PC-3 (cell line): ENCODE measurements around the gene AGPAT3. TPM values are rescaled to one million over a fixed set of nuclear protein-coding genes. Genes with fewer than 3 reads are reported as not detected.

ENCODE experiments used
- ATAC-seq: fragments of 200-7000 bp; cut with Tn5 transposase; 2 replicates; pipeline ENCODE4 v1.9.1; 2020; ENCODE audit warnings: mild to moderate bottlenecking, moderate library complexity
- Bru-seq: library from RNA; stranded (reverse); fragments of 400-500 nt; gene quantifications from one replicate; lab custom pipeline; 2021; lab: Mats Ljungman, UMichigan
- BruChase-seq, 2 experiments: library from RNA; stranded (reverse); fragments of 400-500 nt; gene quantifications; one replicate each; lab custom pipeline; 2021; lab: Mats Ljungman, UMichigan
- BruUV-seq: library from RNA; stranded (reverse); fragments of 400-500 nt; replicated peaks from 2 replicates; lab custom pipeline; 2021; lab: Mats Ljungman, UMichigan
- CTCF ChIA-PET: fragments of 300-600 bp; sonication (Branson Sonifier 250); formaldehyde crosslinking; loops from one replicate; lab custom pipeline; 2022; ENCODE audit warnings: antibody characterized with exemption; lab: Charles Lee
- POLR2A ChIA-PET: fragments of 300-600 bp; sonication (Branson Sonifier 250); formaldehyde crosslinking; loops from one replicate; lab custom pipeline; 2022; ENCODE audit warnings: antibody characterized with exemption; ENCODE audit not compliant: unreplicated experiment; lab: Charles Lee
- DNase-seq: peaks from one replicate; pipeline ENCODE4 v3.0.0-alpha.2; 2015
- H2AFZ ChIP-seq: fragments of 300-600 bp; sonication (generic); 2 replicates; pipeline ENCODE4 v1.6.0; 2016; ENCODE audit warnings: antibody characterized with exemption, low read length
- H3F3A ChIP-seq: fragments of 300-600 bp; sonication (generic); one replicate; pipeline ENCODE4 v1.6.0; 2017; ENCODE audit warnings: antibody characterized with exemption, low read length, control low read depth, mild to moderate bottlenecking; ENCODE audit not compliant: unreplicated experiment
- H3K27ac ChIP-seq: fragments of 300-600 bp; sonication (generic); 2 replicates; pipeline ENCODE4 v1.5.1; 2016; ENCODE audit warnings: mild to moderate bottlenecking, low read length
- H3K27me3 ChIP-seq: fragments of 300-600 bp; sonication (generic); 2 replicates; pipeline ENCODE4 v1.6.1; 2016; ENCODE audit warnings: low read length, mixed read lengths
- H3K36me3 ChIP-seq: fragments of 300-600 bp; sonication (generic); 2 replicates; pipeline ENCODE4 v1.6.1; 2016; ENCODE audit warnings: low read depth, mixed run types, low read length, mixed read lengths
- H3K4me1 ChIP-seq: fragments of 300-600 bp; sonication (generic); 2 replicates; pipeline ENCODE4 v1.5.1; 2016; ENCODE audit warnings: low read length; ENCODE audit not compliant: insufficient read depth
- H3K4me2 ChIP-seq: fragments of 300-600 bp; sonication (generic); 2 replicates; pipeline ENCODE4 v1.6.0; 2016; ENCODE audit warnings: low read length
- H3K4me3 ChIP-seq: fragments of 300-600 bp; sonication (generic); 2 replicates; pipeline ENCODE4 v1.5.1; 2016; ENCODE audit warnings: mild to moderate bottlenecking, low read length, mixed read lengths
- H3K79me2 ChIP-seq: fragments of 300-600 bp; sonication (generic); 2 replicates; pipeline ENCODE4 v1.6.1; 2017; ENCODE audit warnings: low read length, mixed read lengths
- H3K9ac ChIP-seq: fragments of 300-600 bp; sonication (generic); 2 replicates; pipeline ENCODE4 v1.6.0; 2016; ENCODE audit warnings: mild to moderate bottlenecking, low read length
- H3K9me2 ChIP-seq: fragments of 300-600 bp; sonication (generic); replicated peaks from 2 replicates; pipeline ENCODE4 v1.6.1; 2016; ENCODE audit warnings: mixed run types, low read length, mixed read lengths
- H3K9me3 ChIP-seq: fragments of 300-600 bp; sonication (generic); 2 replicates; pipeline ENCODE4 v1.6.1; 2016; ENCODE audit warnings: low read length, mixed read lengths
- H4K20me1 ChIP-seq: fragments of 300-600 bp; sonication (generic); 2 replicates; pipeline ENCODE4 v1.6.1; 2016; ENCODE audit warnings: low read length, mixed read lengths
- CTCF ChIP-seq: fragments of 300-600 bp; sonication (generic); conservative IDR thresholded peaks from 2 replicates; pipeline ENCODE4 v1.5.1; 2017; ENCODE audit warnings: antibody characterized with exemption, low read depth, mild to moderate bottlenecking, low read length
- EZH2 ChIP-seq: fragments of 300-600 bp; sonication (generic); IDR thresholded peaks from one replicate; pipeline ENCODE4 v1.6.1; 2017; ENCODE audit warnings: antibody characterized with exemption, mild to moderate bottlenecking, low read length; ENCODE audit not compliant: unreplicated experiment
- EZH2phosphoT487 ChIP-seq: fragments of 300-600 bp; sonication (generic); IDR thresholded peaks from 2 replicates; pipeline ENCODE4 v1.6.1; 2018; ENCODE audit warnings: mild to moderate bottlenecking, antibody characterized with exemption, low read length, borderline replicate concordance
- intact Hi-C: fragments of 100-400 bp; cut with micrococcal nuclease; formaldehyde crosslinking; loops from 2 replicates; pipeline ENCODE4 v1.9.0; 2023
- long read RNA-seq: library from polyadenylated mRNA; unstranded; transcript quantifications from one replicate; pipeline ENCODE4 v2.0.0, GENCODE V29; 2021; ENCODE audit not compliant: unreplicated experiment
- total RNA-seq: library from RNA; depleted of rRNA; stranded (reverse); fragments of >200 nt; gene quantifications from 2 replicates; pipeline ENCODE4 v1.2.3, GENCODE V29; 2014; rRNA removed

The AGPAT3 gene
- total RNA-seq (76.1 and 91.9 TPM in 2 replicates), Bru-seq, nascent RNA (percentile 79 among the genes with signal in this experiment), BruChase-seq, experiment 1, labeled RNA remaining after a 6-hour chase (percentile 81 among the genes with signal in this experiment), BruChase-seq, experiment 2, labeled RNA remaining after a 2-hour chase (percentile 82 among the genes with signal in this experiment)
- long read RNA-seq, full-length matches to known transcripts, result 26 of 163 reads
- long read RNA-seq, partial matches to known transcripts, result 83 of 163 reads
- long read RNA-seq, other reads (novel, unspliced or antisense), result 54 of 163 reads

DNA sequence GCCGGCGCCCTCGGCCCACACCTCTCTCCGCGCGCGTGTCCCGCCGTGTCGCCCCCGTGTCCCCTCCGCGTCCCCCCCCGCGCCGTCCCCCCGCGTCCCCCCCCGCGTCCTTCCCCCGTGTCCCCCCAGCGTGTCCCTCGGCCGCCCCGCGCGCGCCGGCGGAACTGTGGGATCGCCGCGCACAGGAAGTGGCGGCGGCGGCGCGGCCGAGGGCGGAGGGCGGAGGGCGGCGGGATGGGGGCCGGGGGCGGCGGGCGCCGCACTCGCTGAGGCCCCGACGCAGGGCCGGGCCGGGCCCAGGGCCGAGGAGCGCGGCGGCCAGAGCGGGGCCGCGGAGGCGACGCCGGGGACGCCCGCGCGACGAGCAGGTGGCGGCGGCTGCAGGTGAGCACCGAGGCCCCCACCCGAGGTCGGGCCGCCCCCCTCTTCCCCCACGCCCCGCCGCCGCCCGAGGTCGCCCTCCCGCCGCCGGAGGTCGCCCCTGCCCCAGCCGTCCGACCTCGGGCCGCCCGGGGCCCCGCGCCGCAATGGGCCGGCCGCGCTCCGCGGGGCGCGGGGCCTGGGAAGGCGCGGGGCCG lies at the start of gene AGPAT3:
TSS of gene AGPAT3 (plus strand) at position 262 of the 578 bp plus-strand sequence. CDS start 94,459 bp downstream, outside the sequence.
- CTCF ChIA-PET, result no interaction called here
- peak within 1 kb of the TSS; percentile 82 for H3K9ac ChIP-seq
- POLR2A ChIA-PET, result no interaction called here
- peak within 1 kb of the TSS; percentile 87 for H3K4me3 ChIP-seq
- no peak for TF ChIP-seq CTCF
- no peak for TF ChIP-seq EZH2
- TF ChIP-seq EZH2phosphoT487, result no peak
- peaks cover 34% of the 10 kb centered on the region for H3K4me1 ChIP-seq
- peak within 1 kb of the TSS; percentile 53 for H3K27ac ChIP-seq
- H4K20me1 ChIP-seq, result no peaks in the 10 kb centered on the region
- DNase-seq, result peak; percentile 15
- BruUV-seq, result no TSS peak
- peaks cover 7% of the 10 kb centered on the region; the same call in 1 of the 2 replicates for H3K36me3 ChIP-seq
- H3K9me3 ChIP-seq, result no peaks in the 10 kb centered on the region
- no peaks in the 10 kb centered on the region for H3F3A ChIP-seq
- H3K9me2 ChIP-seq, result no peaks in the 10 kb centered on the region
- peak within 1 kb of the TSS; percentile 79 for H2AFZ ChIP-seq
- peak; percentile 13 for ATAC-seq
- peak within 1 kb of the TSS; percentile 94 for H3K4me2 ChIP-seq
- no peaks in the 10 kb centered on the region for H3K27me3 ChIP-seq
- intact Hi-C loops, result loop anchor here (5.0 kb wide), 1 partner anchor 53 kb away; no protein-coding TSS in a partner anchor
- H3K79me2 ChIP-seq, result peaks cover 46% of the 10 kb centered on the region

GRCh38 chr21:43815991-43816390 lies 49.0 kb upstream of the AGPAT3 start:
- no peak overlapping the region for H2AFZ ChIP-seq
- H3K79me2 ChIP-seq, result no peaks in the 10 kb centered on the region
- ChIA-PET POLR2A (no interaction called here), CTCF (no interaction called here)
- H3K27ac ChIP-seq, result no peak overlapping the region
- peaks cover 14% of the 10 kb centered on the region for H3K4me1 ChIP-seq
- no peaks in the 10 kb centered on the region for H3F3A ChIP-seq
- no peaks in the 10 kb centered on the region for H3K36me3 ChIP-seq
- H3K9me2 ChIP-seq, result no peaks in the 10 kb centered on the region
- no peaks in the 10 kb centered on the region for H3K27me3 ChIP-seq
- H4K20me1 ChIP-seq, result no peaks in the 10 kb centered on the region
- H3K4me3 ChIP-seq, result no peak overlapping the region
- no peaks in the 10 kb centered on the region for H3K9me3 ChIP-seq
- intact Hi-C loops, result no loop called here
- no TSS peak for BruUV-seq
- no peak overlapping the region for H3K9ac ChIP-seq
- TF ChIP-seq CTCF, result no peak
- TF ChIP-seq EZH2, result no peak
- no peak for TF ChIP-seq EZH2phosphoT487
- H3K4me2 ChIP-seq, result 0 out of 2 replicates have a peak overlapping the region, but pooled peaks have one; percentile 42
- no peak for DNase-seq
- no peak for ATAC-seq
